A549 (cell line): Measurements from ENCODE around the gene CMIP. TPM values are rescaled to one million over a fixed set of nuclear protein-coding genes. Genes with fewer than 3 reads are reported as not detected.

Experiments used
- ATAC-seq, 2 experiments: fragments of 200-7000 bp in 1 of 2; fragments of >200 bp in 1 of 2; cut with Nextera tagmentation in 1 of 2; cut with Tn5 transposase in 1 of 2; 3 replicates each; pipeline versions ENCODE4 v1.8.0 to v1.9.1; 2018 to 2020; ENCODE audit warnings: mild to moderate bottlenecking in 1 of 2, moderate library complexity in 1 of 2
- CTCF ChIA-PET: fragments of 300-600 bp; sonication (Branson Sonifier 250); formaldehyde crosslinking; extraction: SDS; loops from one replicate; lab custom pipeline; 2021; ENCODE audit warnings: antibody characterized with exemption, inconsistent platforms; lab: Yijun Ruan, JAX
- POLR2A ChIA-PET: fragments of 350-600 bp; formaldehyde crosslinking; extraction: SDS; loops from one replicate; lab custom pipeline; 2021; ENCODE audit warnings: antibody characterized with exemption, inconsistent platforms; lab: Yijun Ruan, JAX
- DNase-seq, 2 experiments: peaks; one replicate each; pipeline versions ENCODE4 v3.0.0 to v3.0.0-alpha.2; 2011 to 2016; ENCODE audit warnings: low read depth in 1 of 2, low spot score in 1 of 2
- FAIRE-seq: peaks from 2 replicates; lab custom pipeline; 2011; peaks lifted over from hg19 to GRCh38; lab: Jason Lieb, UNC
- H3K27ac ChIP-seq, 2 experiments: fragments of >200 bp; sonication (Bioruptor Twin); formaldehyde crosslinking; 3 replicates each; pipeline ENCODE4 v1.5.1; 2016 to 2017
- H3K4me1 ChIP-seq: fragments of >200 bp; sonication (Bioruptor Twin); formaldehyde crosslinking; 3 replicates; pipeline ENCODE4 v1.6.1; 2016
- H3K4me2 ChIP-seq: fragments of >200 bp; sonication (Bioruptor Twin); formaldehyde crosslinking; 3 replicates; pipeline ENCODE4 v1.6.1; 2016
- H3K4me3 ChIP-seq: fragments of >200 bp; sonication (Bioruptor Twin); formaldehyde crosslinking; 3 replicates; pipeline ENCODE4 v1.5.1; 2016
- H3K9me3 ChIP-seq: fragments of >200 bp; sonication (Bioruptor Twin); formaldehyde crosslinking; 3 replicates; pipeline ENCODE4 v1.6.1; 2016
- BCL3 ChIP-seq: fragments of >200 bp; sonication (Bioruptor Twin); formaldehyde crosslinking; IDR thresholded peaks from 3 replicates; pipeline ENCODE4 v1.6.1; 2016
- CBX8 ChIP-seq: fragments of 200-600 bp; sonication (generic); IDR thresholded peaks from 2 replicates; pipeline ENCODE4 v1.6.1; 2016
- CEBPB ChIP-seq, 2 experiments: fragments of >200 bp in 1 of 2; sonication (Bioruptor Twin) in 1 of 2; formaldehyde crosslinking in 1 of 2; IDR thresholded peaks; 2 replicates each; pipeline ENCODE4 v1.6.1; 2012 to 2016
- CHD4 ChIP-seq: fragments of 200-600 bp; sonication (generic); IDR thresholded peaks from 2 replicates; pipeline ENCODE4 v1.6.1; 2016; ENCODE audit warnings: antibody characterized with exemption, mild to moderate bottlenecking, borderline replicate concordance
- CTCF ChIP-seq: fragments of >200 bp; sonication (Bioruptor Twin); formaldehyde crosslinking; IDR thresholded peaks from 3 replicates; pipeline ENCODE4 v1.5.1; 2016
- FOXS1 ChIP-seq: fragments of 250-450 bp; sonication (Bioruptor Pico); IDR thresholded peaks from 2 replicates; pipeline ENCODE4 v1.5.0; 2020; ENCODE audit warnings: mild to moderate bottlenecking, moderate library complexity
- HES2 ChIP-seq: fragments of >200 bp; sonication (Bioruptor Twin); formaldehyde crosslinking; IDR thresholded peaks from 2 replicates; pipeline ENCODE4 v1.6.1; 2016
- HEYL ChIP-seq: fragments of 250-450 bp; sonication (Bioruptor Pico); IDR thresholded peaks from 2 replicates; pipeline ENCODE4 v1.8.0; 2021; ENCODE audit warnings: mild to moderate bottlenecking, moderate library complexity
- JUN ChIP-seq, 2 experiments: fragments of >200 bp; sonication (Bioruptor Twin); formaldehyde crosslinking; IDR thresholded peaks; 2 replicates in 1 of 2; 3 replicates in 1 of 2; pipeline ENCODE4 v1.6.1; 2016 to 2017
- JUNB ChIP-seq: fragments of >200 bp; sonication (Bioruptor Twin); formaldehyde crosslinking; IDR thresholded peaks from 2 replicates; pipeline ENCODE4 v1.6.1; 2016
- KDM1A ChIP-seq: fragments of 200-600 bp; sonication (generic); IDR thresholded peaks from 2 replicates; pipeline ENCODE4 v1.6.1; 2016; ENCODE audit warnings: low read depth, mild to moderate bottlenecking
- MAFK ChIP-seq: fragments of 450-650 bp; IDR thresholded peaks from 2 replicates; pipeline ENCODE4 v1.6.1; 2014; ENCODE audit not compliant: partially characterized antibody
- MYC ChIP-seq: IDR thresholded peaks from 2 replicates; pipeline ENCODE4 v1.6.1; 2012; ENCODE audit warnings: mild to moderate bottlenecking, inconsistent platforms, low read length, improper control_type of control experiment, borderline replicate concordance
- NFE2L2 ChIP-seq: fragments of 150-350 bp; conservative IDR thresholded peaks from 2 replicates; pipeline ENCODE4 v1.6.1; 2014; ENCODE audit warnings: low read length
- RAD21 ChIP-seq, 2 experiments: fragments of >200 bp in 1 of 2; sonication (Bioruptor Twin) in 1 of 2; formaldehyde crosslinking in 1 of 2; IDR thresholded peaks in 1 of 2; conservative IDR thresholded peaks in 1 of 2; 2 replicates in 1 of 2; 3 replicates in 1 of 2; pipeline ENCODE4 v1.6.1; 2012 to 2018; ENCODE audit warnings: inconsistent platforms in 1 of 2
- TP53 ChIP-seq: fragments of 250-450 bp; sonication (Bioruptor Pico); IDR thresholded peaks from 2 replicates; pipeline ENCODE4 v1.5.0; 2021; ENCODE audit warnings: mild to moderate bottlenecking, moderate library complexity
- ZC3H11A ChIP-seq: fragments of 450-650 bp; IDR thresholded peaks from 2 replicates; pipeline ENCODE4 v1.6.1; 2014; ENCODE audit warnings: antibody characterized with exemption, mild to moderate bottlenecking
- ZSCAN20 ChIP-seq: fragments of 250-450 bp; sonication (Bioruptor Pico); IDR thresholded peaks from 2 replicates; pipeline ENCODE4 v1.8.0; 2022; ENCODE audit warnings: mild to moderate bottlenecking, moderate library complexity
- WGBS: methylation state at CpG from one replicate; pipeline ENCODE4 v1.1.6; 2017; ENCODE audit errors: missing lambda C conversion rate; 5-methylcytosine and 5-hydroxymethylcytosine counted together
- polyA plus RNA-seq, 4 experiments: library from polyadenylated mRNA; depleted of rRNA in 3 of 4; stranded (reverse); fragments of >200 nt; fragmentation: RNase III in 1 of 4; extraction: RNeasy Plus Mini Kit Qiagen cat#74134 plus additional on column Dnase treatment in 1 of 4; gene quantifications; 2 replicates in 3 of 4; 3 replicates in 1 of 4; pipeline ENCODE4 v1.2.3, GENCODE V29; 2011 to 2017
- TF ChIP-seq, protein P1 (sequence below): fragments of 250-450 bp; sonication (Bioruptor Pico); IDR thresholded peaks from 2 replicates; pipeline ENCODE4 v1.5.0; 2020; ENCODE audit warnings: low read depth, mild to moderate bottlenecking, moderate library complexity

Gene CMIP
- polyA plus RNA-seq, 2 of the 4 experiments (the other 2 are of a cell fraction), result 21.6 to 125 TPM

GRCh38 chr16:81566086-81567007, 121.7 kb downstream of the CMIP start:
- FAIRE-seq, result no peak
- ChIA-PET POLR2A (no interaction called here), CTCF (no interaction called here)
- H3K4me3 ChIP-seq, result no peak overlapping the region
- H3K4me1 ChIP-seq, result peaks cover 93% of the 10 kb centered on the region
- H3K9me3 ChIP-seq, result no peaks in the 10 kb centered on the region
- 92% methylated on average over 7 of the region's 7 CpGs for WGBS
- DNase-seq, result no peak
- H3K4me2 ChIP-seq, result no peak overlapping the region
- TF ChIP-seq CHD4 (0 out of 2 replicates have a peak, but pooled peaks have one; percentile 22), KDM1A (peak; percentile 80; the same call in 1 of the 2 replicates), HES2 (no peak)
- H3K27ac ChIP-seq, result peak overlapping the region in 1 of 2 experiments; percentile 86; a peak in 3 of 6 replicates
- no peak for ATAC-seq

DNA sequence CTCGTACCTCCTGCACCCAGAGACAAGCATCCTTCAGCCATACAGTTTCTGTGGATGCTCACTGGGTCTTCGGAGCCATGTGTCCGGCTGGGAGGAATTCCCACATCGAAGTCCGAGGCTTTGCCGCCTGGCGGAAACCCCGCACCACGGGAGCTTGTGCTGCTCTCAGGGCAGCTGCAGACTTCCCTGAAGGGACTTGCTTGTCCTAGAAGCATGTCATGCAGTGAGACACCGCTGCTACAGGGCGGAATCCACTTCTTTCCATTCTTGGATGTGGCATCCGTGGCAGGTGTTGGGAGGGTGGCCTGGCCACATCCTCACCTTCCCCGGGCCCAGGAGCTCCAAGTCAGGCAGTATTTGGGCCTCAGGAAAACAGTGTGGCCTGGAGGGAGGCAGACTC, 122.5 kb downstream of the CMIP start:
- CTCF ChIA-PET, result interaction anchor here (1.3 to 2.7 kb wide), 2 partner anchors 12 to 56 kb away, joined by 4 to 10 read pairs; no protein-coding TSS in a partner anchor

More for the DNA sequence above, 122.5 kb downstream of the CMIP start:
- FAIRE-seq, result no peak
- ATAC-seq, result no peak
- Histone ChIP-seq H3K27ac (peak overlapping the region; percentile 78 to 86; a peak in 5 of 6 replicates), H3K4me2 (peak overlapping the region; percentile 83; the same call in 2 of the 3 replicates), H3K9me3 (no peaks in the 10 kb centered on the region), H3K4me3 (no peak overlapping the region), H3K4me1 (peaks cover 93% of the 10 kb centered on the region)
- TF ChIP-seq MYC (no peak), BCL3 (no peak), JUN (IDR thresholded peaks at IDR 0.05) (no peak), RAD21 (conservative IDR thresholded peaks at IDR 0.05 in 1 of 2, IDR thresholded peaks at IDR 0.05 in 1 of 2) (no peak), FOXS1 (no peak), ZSCAN20 (no peak), CBX8 (no peak), CEBPB (IDR thresholded peaks at IDR 0.05) (no peak), MAFK (no peak), CTCF (no peak), TP53 (no peak), JUNB (no peak), ZC3H11A (no peak), HEYL (CRISPR knock-in tag) (no peak), NFE2L2 (no peak)
- TF ChIP-seq, protein P1, sequence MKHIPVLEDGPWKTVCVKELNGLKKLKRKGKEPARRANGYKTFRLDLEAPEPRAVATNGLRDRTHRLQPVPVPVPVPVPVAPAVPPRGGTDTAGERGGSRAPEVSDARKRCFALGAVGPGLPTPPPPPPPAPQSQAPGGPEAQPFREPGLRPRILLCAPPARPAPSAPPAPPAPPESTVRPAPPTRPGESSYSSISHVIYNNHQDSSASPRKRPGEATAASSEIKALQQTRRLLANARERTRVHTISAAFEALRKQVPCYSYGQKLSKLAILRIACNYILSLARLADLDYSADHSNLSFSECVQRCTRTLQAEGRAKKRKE (CRISPR knock-in tag), result no peak
- DNase-seq, result no peak
- POLR2A ChIA-PET, result no interaction called here
- WGBS, result 79% methylated on average over 12 of the region's 13 CpGs
